ENCODE data around the gene USP35.
"Not testable (repeated sequence)": the region's sequence is repeated elsewhere in the genome, so short reads cannot be mapped to it uniquely, and the experiment has no call there.

Gene USP35

DNA sequence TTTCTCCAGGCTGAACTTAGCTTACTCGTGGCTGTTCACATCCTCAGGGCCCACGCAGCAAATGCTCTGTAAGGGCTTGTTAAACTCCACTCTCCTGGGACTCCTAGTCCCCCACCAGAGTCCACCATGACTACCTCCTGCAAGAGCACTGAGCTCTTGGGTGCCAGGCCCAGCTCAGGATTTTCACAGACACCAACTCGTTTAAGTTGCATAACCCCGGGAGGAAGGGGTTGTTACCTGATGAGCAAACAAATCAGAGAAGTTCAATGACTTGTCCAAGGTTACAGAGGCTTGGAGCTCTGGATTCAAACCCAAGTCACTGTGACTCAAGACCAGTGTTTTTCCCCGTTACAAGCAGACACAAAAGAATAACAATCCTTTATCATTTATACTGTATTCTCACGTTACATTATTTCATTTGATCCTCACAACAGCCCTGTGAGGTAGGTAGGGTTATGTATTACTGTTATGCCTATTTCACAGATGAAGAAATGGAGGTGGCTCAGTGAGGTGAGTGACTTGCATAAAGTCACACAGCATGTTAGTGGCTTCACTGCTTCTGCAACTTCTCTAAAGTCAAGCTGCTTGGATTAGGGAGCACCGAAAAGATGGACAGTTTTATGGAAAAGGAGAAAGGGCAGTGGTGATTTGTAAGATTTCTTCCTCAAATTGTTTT, 17.7 kb upstream of the USP35 start:
- no peak for DNase-seq

DNA sequence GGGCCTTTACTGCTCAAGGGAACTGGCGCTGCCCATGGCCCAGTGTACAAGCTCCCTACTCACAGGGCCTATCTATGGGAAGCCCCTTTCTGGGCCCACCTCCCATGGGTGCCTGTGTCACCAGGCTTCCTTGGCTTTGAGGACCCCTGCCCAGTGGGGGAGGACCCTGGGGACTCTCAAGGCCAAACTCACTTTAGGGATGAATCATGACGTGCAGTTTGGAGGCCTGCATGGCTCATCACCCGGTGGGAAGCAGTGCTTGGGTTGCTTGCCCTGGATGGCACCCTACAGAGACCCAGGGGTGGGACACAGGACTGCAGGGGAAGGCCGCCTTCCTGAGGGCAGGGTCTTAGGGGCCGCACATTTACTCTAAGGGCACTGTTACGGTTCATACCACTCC, 16.8 kb upstream of the USP35 start:
- DNase-seq = no peak

DNA sequence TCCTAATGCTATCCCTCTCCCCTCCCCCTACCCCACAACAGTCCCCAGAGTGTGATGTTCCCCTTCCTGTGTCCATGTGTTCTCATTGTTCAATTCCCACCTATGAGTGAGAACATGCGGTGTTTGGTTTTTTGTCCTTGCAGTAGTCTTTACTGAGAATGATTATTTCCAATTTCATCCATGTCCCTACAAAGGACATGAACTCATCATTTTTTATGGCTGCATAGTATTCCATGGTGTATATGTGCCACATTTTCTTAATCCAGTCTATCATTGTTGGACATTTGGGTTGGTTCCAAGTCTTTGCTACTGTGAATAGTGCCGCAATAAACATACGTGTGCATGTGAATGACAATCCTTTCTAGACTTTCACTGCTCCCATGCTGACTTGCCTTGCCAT, 12.9 kb upstream of the USP35 start:
- DNase-seq = not testable (repeated sequence)

DNA sequence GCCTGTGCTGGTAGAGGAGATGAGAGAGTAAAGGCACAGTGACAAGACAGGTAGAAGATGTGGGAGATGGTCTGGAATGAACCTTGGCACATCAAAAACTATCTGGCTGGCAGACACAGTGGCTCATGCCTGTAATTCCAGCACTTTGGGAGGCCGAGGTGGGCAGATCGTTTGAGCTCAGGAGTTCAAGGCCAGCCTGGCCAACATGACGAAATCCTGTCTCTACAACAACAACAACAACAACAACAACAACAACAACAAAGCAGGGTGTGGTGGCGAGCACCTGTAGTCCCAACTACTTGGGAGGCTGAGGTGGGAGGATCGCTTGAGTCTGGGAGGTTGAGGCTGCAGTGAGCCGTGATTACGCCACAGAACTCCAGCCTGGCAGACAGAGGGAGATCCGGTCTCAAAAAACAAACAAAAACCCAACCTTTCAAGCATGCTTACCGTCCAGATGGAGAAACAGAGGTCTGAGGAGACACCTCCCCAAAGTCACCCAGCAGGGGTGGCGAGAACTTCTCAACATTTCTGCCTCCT, 12.0 kb upstream of the USP35 start:
- DNase-seq = no peak

DNA sequence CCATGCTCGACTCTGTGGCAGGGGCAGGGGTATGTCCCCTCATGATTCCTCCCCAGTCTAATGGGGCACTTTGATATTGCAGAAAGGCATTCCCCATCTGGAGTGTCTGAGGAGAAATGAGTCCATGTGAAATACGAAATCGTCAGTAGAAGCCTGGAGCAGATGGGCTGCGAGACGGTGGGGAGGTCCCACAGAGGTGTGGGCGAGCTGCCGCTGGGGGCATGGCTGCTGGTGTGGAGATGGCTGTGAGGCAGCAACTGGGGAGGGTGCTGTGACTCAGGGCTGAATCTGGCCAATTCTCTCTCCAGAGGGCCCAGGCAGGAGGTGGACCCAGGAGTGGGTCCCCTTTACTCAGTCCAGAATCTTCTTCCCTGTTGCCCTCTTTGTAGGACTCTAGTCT, 11.5 kb upstream of the USP35 start:
- DNase-seq = no peak

DNA sequence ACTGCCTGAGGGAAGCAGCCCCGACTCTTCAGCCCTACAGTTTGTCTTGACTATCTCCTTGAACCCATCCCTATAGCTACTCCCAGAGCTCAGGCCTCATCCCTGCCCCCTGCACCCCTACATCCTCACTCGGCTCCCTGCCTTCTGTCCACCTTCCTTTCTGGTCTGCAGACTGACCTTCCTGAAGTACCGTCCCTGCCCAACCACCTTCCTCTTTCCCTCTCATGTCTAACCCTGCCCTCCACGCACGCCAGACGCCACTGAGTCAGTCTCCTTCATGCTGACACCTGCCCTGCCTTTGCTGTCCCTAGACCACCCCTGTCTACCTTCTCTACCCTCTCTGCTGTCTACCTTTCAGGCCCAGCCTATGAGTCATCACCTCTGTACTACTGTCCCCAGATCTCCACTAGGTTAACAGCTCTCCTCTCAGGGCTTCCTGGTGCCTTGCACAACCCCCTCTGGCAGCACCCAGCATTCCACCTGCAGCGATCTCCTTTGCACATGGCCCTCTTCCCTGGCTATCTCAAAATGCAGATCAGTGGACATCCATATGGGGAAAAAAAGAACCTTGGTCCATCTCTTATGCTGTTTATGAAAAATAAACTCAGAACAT, 9.2 kb upstream of the USP35 start:
- DNase-seq = no peak

DNA sequence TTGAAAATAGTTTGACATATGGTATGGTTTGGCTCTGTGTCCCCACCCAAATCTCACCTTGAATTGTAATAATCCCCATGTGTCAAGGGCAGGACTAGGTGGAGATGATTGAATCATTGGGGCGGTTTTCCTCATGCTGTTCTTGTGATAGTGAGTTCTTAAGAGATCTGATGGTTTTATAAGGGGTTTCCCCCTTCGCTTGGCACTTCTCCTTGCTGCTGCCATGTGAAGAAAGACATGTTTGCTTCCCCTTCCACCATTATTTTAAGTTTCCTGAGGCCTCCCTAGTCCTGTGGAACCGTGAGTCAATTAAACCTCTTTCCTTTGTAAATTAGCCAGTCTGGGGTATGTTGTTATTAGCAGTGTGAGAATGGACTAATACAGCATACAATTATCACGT, 8.0 kb upstream of the USP35 start:
- DNase-seq = no peak

DNA sequence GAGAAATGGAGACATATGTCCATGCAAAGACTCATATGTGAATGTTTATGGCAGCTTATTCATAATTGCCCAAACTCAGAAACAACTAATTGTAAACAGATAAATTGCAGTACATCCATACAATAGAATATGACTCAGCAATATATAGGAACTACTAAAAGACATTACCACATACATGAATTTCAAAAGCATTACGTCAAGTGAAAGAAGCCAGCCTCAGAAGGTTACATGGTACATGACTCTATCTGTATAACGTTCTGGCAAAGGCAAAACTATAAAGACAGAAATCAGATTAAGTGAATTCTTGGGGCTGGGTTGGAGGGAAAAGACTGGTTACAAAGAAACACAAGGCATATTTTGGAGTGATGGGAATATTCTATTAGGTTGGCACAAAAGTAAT, 7.5 kb upstream of the USP35 start:
- DNase-seq = no peak

DNA sequence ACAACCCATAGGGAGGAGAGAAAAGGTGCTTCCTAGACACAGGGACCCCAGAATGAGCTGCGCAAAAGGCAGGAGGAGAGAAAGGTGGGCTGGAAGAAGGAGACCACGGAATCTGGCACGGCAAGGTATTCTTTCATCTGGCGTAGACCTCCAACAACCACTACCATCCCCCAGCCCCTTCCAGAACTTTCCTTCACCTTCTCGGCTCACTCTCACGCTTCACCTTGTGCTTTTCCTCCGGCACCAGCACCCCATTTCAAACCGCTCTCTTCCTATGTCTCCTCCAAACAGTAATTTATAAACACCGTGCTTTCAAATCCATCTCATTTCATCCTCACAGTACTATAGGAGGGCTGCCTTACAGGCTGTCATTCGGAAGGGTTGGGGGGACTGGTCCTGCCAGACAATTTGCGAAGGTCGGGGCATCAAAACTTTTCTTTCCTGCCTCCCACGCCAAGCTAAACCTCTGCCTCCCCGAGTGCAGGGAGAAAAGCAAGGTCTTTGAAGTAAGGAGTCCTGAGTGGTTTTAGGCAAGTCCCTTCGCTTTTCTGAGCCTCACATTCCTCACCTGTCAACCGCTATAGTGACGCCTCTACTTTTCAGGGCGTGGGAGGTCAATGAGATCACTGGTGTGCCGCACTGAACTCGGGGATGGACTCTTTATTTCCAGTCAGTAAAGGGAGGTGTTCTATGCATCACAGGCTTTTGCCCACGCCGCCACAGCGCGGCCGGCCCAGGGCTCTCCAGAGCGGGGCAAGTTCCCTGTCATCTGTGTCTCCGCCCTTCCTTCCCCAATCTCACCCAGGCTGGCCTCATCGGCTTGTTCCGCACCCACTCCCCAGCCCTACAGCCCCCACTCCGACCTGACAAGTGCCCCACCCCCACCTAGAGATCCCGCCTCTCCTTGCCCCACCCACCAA, 1.1 kb upstream of the USP35 start:
- no peak for DNase-seq

DNA sequence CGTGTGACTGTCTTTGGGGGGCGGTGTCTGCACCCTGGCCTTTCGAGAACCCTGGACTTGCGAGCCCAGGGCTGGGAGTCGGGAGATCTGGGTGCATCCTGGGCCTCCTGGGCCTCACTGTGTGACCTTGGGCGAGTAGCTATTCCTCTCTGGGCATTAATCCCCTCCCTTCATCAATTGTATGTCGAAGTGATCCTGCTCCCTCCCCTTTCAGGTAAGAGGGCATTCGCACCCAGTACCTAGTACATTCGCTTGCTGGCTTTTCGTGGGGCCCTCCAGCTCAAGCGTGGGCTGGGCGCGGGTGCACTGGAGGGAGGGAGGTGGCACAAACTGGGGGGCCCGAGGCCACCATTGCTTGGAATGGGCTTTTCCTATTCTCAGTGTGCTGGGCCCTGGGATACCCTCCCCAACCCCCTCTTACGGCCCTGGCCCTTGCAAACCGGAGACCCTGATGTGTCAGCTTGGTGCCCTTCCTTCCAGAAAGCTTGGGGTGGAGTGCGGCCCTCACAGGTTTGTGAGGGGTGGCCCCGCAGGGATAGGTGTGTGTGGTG, 530 bp downstream of the USP35 start:
- no peak for DNase-seq

DNA sequence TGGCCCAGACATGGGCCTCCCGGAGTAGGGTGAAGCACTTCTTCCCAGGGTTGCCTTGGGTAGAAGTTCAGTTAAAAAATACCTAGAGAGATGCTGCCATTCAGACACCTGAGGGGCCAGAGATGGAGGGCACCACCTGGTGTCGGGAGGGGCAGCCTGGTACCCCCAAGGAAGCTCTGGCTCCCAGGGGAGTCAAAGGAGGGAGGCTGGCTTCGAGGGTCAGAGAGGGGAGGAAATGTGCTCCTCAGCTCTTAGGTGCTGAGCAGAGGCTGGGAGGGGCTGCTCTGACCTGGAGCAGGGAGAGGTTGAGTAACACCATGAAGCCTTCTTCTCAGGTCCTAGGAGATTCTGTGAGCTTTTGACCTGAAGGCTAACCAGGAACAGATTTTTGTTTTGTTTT, 1.1 kb downstream of the USP35 start:
- DNase-seq = no peak

DNA sequence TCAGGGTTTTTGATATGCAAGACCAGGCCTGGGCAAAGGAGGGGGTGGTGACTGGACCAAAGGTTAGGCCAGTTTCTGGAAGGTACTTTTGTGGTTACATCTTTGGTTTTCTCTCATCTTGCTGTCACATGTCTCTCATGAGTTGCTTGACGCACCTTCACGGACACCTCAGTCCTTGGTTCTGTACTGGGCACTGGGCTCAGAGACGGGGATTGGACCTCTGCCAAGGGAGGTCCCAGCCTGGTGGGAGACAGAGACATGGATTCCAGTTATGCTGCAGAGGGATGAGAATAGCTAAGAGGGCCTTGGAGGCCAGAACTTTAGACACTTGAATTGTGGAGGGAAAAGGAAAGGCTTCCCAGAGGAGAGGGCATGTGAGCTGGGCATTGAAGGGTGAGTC, 1.7 kb downstream of the USP35 start:
- DNase-seq = no peak

DNA sequence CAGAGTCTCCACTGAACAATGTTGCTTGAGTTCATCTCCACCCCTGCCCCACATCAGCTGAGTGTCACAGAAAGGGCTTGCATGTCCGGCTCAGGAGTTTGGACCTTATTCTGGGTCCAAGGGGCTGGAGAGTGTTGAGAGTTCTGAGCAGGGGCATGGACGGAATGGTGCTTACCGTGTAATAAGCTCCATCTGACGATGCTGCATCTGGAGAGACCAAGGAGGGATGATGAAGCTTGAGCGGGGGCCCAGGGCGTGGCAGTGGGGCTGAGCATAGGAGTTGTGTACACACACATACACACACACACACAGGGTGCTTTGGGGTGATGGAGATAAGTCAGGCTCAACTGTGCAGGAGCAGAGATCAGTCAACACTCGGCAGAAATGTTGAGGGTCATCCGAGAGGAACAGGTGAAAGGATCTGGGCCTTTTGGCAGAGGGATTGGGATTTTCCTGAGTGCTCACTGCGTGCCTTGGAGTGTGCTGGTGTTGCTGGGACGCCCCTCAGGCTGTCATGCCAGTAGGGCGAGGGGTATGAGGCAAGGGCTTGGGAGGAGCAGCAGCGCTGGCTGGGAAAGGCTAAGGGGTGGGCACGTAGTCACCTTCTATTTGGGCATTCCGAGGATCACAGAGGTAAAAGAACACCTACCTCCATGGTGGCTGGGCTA, 2.3 kb downstream of the USP35 start:
- DNase-seq = no peak

DNA sequence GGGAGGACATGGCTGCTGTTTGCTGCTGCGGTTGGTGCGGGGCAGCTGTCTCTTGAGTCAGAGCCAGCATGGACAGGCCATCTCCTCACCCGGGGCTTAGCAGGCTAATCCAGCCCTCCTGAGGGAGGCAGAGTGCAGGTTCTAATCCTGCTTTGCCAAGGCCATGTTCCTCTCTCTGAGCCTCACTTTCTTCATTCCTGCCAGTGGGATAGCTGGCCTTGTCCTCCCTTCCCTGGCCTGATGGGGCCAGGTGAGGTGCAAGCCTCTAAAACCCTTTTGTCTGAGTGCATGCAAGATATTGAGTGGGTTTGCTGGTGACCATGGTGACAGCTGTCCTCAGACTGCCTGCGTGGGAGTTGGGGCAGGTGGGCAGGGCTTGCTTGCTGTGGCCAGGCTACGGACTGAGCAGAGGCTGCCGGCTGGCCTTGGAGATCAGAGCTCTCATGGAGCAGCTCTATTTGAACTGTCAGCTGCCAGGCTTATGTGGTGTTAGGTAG, 3.6 kb downstream of the USP35 start:
- DNase-seq = no peak

DNA sequence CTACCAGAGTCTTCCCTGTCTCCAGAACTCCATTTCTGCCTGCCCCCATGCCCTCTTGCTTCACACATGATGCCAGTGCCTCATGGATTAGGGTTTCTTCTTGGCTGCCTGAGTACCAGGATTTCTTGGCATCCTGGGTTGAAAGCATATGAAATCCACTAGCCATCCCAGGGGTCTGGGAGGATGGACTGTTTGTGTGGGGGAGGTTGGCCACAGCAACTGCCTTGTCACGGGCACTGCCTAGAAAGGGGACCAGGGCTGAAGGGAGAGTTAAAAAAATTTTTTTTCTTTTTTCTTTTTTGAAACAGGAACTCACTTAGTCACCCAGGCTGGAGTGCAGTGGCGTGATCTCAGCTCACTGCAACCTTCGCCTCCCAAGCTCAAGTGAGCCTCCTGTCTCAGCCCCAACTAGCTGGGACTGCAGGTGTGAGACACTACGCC, 4.2 kb downstream of the USP35 start:
- no peak for DNase-seq

DNA sequence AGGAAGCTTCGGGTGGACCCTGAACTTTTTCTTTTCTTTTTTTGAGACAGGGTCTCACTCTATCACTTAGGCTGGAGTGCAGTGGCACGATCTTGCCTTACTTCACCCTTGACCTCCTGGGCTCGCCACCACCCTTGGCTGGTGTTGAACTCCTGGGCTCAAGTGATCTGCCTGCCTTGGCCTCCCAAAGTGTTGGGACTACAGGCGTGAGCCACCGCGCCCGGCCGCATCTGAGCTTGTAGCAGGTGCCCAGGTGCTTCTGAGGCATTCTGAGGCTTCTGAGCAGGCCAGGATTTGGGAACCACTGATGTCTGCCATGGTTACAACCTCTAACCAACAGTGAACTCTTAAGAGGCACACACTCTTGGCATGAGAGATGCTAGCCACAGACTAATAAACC, 5.1 kb downstream of the USP35 start:
- DNase-seq = no peak

DNA sequence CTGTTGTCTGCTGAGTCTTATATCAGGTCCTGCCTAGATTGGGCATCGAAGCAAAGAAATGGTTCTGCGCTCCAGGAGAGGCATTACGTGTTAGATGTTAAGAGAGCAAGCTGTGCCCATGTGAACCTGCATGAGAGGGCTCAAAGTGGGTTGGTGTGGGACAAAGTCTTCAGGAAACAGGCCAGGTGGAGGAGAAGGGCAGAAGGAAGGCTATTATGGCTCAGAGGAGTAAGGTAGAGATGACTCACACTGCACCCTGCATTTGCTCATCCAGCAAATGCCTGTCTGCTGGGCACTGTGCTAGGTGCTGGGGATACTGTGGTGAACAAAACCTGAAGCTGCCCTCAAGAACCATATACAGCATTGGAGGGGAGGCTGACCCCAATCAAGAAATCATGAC, 5.8 kb downstream of the USP35 start:
- no peak for DNase-seq

DNA sequence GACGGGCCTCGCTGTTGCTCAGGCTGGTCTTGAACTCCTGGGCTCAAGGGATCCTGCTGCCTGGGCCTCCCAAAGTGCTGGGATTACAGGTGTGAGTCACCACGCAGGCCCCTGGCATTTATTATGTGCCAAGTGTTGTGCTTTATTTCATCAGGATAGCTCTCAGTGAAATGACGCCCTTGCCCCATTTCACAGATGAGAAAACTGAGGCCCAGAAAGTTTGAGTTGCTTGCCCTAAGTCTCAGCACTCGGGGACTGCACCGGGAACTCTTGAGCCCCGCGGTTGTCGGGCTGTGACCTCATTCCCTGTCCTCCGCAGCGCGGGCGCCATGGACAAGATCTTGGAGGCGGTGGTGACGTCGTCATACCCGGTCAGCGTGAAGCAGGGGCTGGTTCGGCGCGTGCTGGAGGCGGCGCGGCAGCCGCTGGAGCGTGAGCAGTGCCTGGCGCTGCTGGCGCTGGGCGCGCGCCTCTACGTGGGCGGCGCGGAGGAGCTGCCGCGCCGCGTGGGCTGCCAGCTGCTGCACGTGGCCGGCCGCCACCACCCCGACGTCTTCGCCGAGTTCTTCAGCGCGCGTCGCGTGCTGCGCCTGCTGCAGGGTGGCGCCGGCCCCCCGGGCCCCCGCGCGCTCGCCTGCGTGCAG, 7.3 kb downstream of the USP35 start:
- DNase-seq = no peak

DNA sequence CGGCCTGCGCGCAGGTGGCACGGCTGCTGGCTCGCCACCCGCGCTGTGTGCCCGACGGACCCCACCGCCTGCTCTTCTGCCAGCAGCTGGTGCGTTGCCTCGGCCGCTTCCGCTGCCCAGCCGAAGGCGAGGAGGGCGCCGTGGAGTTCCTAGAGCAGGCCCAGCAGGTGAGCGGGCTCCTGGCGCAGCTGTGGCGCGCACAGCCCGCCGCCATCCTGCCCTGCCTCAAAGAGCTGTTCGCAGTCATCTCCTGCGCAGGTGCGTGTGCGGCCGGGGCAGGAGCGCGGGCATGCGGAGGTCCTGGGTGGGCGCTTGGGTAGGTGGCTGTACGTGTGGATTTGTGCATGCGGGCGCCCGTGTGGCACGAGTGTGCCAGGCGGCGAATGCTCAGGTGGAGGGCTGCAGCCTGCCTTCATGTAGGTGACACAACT, 8.0 kb downstream of the USP35 start:
- DNase-seq = no peak

DNA sequence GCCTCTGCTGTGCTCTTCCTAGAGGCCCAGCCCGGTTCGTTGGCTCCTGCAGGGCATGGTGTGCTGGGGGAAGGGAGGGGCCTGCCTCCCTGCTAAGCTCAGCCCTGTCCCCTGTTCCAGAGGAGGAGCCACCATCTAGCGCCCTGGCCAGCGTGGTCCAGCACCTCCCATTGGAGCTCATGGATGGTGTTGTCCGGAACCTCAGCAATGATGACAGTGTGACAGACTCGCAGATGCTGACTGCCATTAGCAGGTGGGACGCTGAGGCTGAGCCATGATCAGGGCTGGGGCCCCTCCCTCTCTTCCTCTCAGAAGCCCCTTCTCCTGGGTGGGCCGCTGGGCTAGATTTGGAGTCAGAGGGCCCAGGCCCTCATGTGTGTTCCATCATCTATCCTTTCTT, 9.1 kb downstream of the USP35 start:
- DNase-seq = no peak

DNA sequence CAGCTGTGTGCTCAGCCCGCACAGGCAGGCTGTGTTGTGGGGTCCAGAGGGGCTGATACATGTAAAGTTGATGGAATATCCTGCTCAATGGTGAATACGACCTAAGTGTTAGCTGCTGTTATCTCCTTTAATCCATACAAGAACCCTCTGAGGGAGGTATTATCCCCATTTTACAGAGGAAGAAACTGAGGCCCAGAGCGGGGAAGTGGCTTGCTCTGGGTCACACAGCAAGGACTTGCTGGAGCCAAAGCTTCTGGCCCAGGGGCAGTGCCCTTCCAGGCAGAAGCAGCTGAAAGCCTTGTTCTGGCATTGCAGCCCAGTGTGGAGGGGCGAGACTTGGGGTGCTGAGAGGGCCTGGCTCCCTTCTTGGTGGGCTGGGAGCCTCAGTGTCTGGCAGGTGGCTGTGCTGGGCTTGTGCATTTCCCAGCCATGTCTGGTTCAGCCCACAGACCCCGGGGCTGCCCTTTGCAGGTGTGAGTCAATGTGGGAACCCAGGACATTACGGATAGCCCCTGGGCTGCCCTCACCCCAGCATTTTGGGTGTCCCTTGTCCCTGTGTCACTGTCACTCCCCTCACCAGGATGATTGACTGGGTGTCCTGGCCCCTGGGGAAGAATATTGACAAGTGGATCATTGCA, 10.4 kb downstream of the USP35 start:
- no peak for DNase-seq

DNA sequence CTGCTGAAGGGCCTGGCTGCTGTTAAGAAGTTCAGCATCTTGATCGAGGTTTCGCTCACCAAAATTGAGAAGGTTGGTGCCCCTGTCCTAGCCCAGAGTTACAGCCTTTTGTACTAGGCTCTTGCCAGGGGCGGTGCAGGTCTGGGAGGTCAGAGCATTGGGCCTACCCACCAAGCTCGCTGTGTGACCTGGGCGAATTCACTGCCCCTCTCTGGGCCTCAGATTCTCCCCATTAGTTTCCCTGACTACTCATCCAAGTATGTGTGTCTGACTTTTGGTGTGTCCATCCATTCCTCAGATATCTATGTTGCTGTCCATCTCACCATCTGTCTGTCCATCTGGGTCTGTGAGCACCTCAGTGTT, 10.9 kb downstream of the USP35 start:
- DNase-seq = no peak

Data from activated CD4-positive, alpha-beta T cell treated with anti-CD3 and anti-CD28 coated beads, Interleukin-2, amount 50 U/mL, for 1 hour (primary cell).